Mucosa of rectum (tissue), 2 donors: Measurements from ENCODE around the gene PIGL.
"Not testable (repeated sequence)": the region's sequence is repeated elsewhere in the genome, so short reads cannot be mapped to it uniquely, and the experiment has no call there.

Experiments used
- H3K27ac ChIP-seq, 2 donors: one replicate each; pipeline ENCODE4 v1.7.0; 2013; ENCODE audit warnings: inconsistent platforms in 2 of 2, low read depth in 2 of 2, low read length in 2 of 2
- H3K27me3 ChIP-seq, 2 donors: one replicate each; pipeline ENCODE4 v1.7.0; 2013; ENCODE audit warnings: low read length in 2 of 2; ENCODE audit not compliant: control insufficient read depth in 2 of 2, insufficient read depth in 2 of 2
- H3K36me3 ChIP-seq, 2 donors: one replicate each; pipeline ENCODE4 v1.7.0; 2013; ENCODE audit warnings: low read length in 2 of 2; ENCODE audit not compliant: control insufficient read depth in 2 of 2, insufficient read depth in 2 of 2
- H3K4me1 ChIP-seq, 2 donors: one replicate each; pipeline ENCODE4 v1.7.0; 2013; ENCODE audit warnings: low read length in 2 of 2, mild to moderate bottlenecking in 1 of 2; ENCODE audit not compliant: control insufficient read depth in 2 of 2, insufficient read depth in 2 of 2
- H3K4me3 ChIP-seq, 2 donors: one replicate each; pipeline ENCODE4 v1.7.0; 2013; ENCODE audit warnings: low read length in 2 of 2
- H3K9ac ChIP-seq, 2 donors: one replicate each; pipeline ENCODE4 v1.7.0; 2013; ENCODE audit warnings: low read length in 2 of 2, low read depth in 1 of 2, mild to moderate bottlenecking in 1 of 2
- H3K9me3 ChIP-seq, 2 donors: one replicate each; pipeline ENCODE4 v1.7.0; 2013; ENCODE audit warnings: low read length in 2 of 2; ENCODE audit not compliant: control insufficient read depth in 2 of 2
- donor health status: healthy.
- donor health status: Normal muscosa, but diverticular disease.

The PIGL gene

DNA sequence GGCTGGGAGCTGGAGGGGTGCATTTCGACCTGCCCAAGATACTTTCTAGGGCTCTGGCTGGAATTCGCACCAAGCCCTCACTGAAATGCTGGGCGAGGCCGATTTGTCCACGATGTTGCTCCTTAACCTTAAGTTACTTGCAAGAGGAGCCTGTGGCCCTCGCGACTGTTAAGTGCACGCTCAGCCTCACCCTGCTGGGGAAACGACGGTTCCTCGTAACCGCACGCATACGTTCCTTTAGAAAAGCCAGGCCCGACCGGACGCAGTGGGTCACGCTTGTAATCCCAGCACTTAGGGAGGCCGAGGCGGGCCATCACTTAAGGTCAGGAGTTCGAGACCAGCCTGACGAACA, 1.1 kb upstream of the PIGL start:
- Histone ChIP-seq H3K4me1 (peaks cover 22 to 23% of the 10 kb centered on the region in 2 donors), H3K9me3 (no peaks in the 10 kb centered on the region), H3K27me3 (no peaks in the 10 kb centered on the region), H3K27ac (peak overlapping the region; percentile 98 to 99), H3K4me3 (peak overlapping the region; percentile 78 to 92), H3K36me3 (no peaks in the 10 kb centered on the region), H3K9ac (peak overlapping the region; percentile 84 to 98)

DNA sequence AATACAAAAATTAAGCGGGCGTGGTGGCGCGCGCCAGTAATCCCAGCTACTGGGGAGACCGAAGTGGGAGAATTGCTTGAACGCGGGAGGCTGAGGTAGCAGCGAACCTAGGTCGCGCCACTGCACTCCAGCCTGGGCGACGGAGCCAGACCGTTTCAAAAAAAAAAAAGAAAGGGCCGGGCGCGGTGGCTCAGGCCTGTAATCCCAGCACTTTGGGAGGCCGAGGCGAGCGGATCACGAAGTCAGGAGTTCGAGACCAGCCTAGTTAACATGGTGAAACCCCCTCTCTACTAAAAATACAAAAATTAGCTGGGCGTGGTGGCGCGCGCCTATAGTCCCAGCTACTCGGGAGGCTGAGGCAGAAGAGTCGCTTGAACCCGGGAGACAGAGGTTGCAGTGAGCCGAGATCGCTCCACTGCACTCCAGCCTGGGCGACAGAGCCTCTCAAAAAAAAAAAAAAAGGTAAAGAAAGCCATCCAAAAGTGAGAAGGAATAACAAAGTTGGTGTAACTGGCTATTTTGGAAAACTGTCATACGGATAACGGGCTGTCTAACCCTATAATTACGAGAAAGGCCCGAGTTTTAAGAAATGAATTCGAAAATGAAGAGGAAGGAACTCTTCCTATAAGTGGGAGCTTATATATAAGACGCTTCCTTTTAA, 539 bp upstream of the PIGL start:
- Histone ChIP-seq H3K9ac (peak overlapping the region; percentile 92 to 98), H3K4me1 (peaks cover 22 to 23% of the 10 kb centered on the region in 2 donors), H3K27ac (peak overlapping the region; percentile 98 to 99), H3K4me3 (peak overlapping the region; percentile 78 to 99)
- not testable (repeated sequence) for H3K36me3 ChIP-seq, H3K9me3 ChIP-seq, H3K27me3 ChIP-seq

DNA sequence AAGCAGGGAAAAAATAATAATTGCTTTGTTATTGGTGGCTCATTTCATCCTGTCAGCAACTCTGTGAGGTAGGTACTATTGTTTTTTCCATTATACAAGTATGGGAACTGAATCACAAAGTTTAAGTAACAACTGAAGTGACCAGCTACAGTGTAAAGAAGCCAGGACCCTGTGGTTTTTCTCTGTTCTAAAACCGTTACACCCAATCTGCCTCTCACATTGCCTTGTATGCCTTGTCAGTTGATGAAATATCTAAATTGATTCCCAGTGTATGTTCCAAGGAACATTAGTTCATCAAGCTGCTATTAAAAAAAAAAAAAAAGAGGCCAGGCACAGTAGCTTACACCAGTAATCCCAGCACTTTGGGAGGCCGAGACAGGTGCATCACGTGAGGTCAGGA, 5.4 kb downstream of the PIGL start:
- Histone ChIP-seq H3K27me3 (no peaks in the 10 kb centered on the region), H3K9ac (no peak overlapping the region), H3K9me3 (no peaks in the 10 kb centered on the region), H3K36me3 (no peaks in the 10 kb centered on the region), H3K4me1 (peaks cover 4 to 7% of the 10 kb centered on the region in 2 donors), H3K27ac (no peak overlapping the region), H3K4me3 (no peak overlapping the region)

DNA sequence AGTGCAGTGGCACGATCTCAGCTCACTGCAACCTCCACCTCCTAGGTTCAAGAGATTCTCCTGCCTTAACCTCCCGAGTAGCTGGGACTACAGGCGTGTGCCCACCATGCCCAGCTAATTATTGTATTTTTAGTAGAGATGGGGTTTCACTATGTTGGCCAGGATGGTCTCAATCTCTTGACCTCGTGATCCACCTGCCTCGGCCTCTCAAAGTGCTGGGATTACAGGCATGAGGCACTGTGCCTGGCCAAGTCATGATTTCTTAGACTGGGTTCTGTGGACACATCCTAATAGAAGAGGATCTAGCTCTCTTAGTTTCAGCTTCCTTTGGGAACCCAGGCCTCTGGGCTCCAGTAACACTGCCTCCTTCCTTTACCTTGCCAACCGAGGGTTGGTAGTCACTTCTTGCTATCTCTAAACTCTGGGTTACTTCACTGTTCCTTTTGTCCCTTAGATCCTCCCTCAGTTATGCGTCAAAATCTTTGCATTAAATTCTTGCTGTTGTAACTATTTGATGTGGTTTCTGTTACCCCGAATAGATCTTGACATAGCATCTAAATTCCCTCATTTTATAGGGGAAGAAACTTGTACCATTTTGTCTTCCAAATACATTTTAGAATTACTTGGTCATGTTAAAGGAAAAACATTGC, 13.0 kb downstream of the PIGL start:
- not testable (repeated sequence) for H3K4me3 ChIP-seq, H3K4me1 ChIP-seq, H3K27me3 ChIP-seq, H3K27ac ChIP-seq, H3K9me3 ChIP-seq, H3K9ac ChIP-seq, H3K36me3 ChIP-seq

DNA sequence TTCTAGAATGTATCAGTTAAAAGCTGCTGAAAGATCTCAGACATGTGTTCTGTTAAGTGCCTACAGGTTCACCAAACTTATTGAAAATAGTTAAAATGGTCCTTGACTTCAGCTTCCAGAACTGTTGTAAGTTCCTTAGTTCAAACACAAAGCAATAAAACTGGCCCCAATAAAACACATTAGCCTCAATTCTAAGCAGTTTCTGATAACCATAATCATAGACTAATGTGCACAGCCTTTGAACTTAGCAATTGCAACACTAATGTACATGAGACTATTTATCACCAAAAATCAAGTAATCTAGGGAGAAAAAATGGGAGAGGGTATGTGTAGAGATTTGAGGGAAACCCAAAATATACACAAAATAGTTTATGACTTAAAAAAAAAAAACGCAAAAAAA, 15.4 kb downstream of the PIGL start:
- Histone ChIP-seq H3K9me3 (no peaks in the 10 kb centered on the region), H3K4me3 (no peak overlapping the region), H3K9ac (no peak overlapping the region), H3K27ac (no peak overlapping the region), H3K4me1 (no peaks in the 10 kb centered on the region), H3K36me3 (peaks cover 2 to 3% of the 10 kb centered on the region in 2 donors), H3K27me3 (no peaks in the 10 kb centered on the region)

DNA sequence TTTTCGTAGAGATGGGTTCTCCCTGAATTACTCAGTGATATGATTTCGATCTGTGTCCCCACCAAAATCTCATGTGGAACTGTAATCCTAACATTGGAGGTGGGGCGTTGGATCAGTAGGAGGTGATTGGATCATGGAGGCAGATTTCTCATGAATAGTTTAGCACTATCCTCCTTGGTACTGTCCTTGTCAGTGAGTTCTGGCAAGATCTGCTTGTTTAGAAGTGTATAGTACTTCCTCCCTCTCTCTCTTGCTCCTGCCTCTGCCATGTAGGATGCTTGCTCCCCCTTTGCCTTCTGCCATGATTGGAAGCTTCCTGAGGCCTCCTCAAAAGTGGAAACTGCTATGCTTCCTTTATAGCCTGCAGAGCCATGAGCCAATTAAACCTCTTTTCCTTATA, 22.9 kb downstream of the PIGL start:
- Histone ChIP-seq H3K9ac (no peak overlapping the region), H3K27me3 (no peaks in the 10 kb centered on the region), H3K27ac (no peak overlapping the region), H3K36me3 (no peaks in the 10 kb centered on the region), H3K9me3 (no peaks in the 10 kb centered on the region), H3K4me1 (peaks cover 0 to 3% of the 10 kb centered on the region in 2 donors), H3K4me3 (no peak overlapping the region)

DNA sequence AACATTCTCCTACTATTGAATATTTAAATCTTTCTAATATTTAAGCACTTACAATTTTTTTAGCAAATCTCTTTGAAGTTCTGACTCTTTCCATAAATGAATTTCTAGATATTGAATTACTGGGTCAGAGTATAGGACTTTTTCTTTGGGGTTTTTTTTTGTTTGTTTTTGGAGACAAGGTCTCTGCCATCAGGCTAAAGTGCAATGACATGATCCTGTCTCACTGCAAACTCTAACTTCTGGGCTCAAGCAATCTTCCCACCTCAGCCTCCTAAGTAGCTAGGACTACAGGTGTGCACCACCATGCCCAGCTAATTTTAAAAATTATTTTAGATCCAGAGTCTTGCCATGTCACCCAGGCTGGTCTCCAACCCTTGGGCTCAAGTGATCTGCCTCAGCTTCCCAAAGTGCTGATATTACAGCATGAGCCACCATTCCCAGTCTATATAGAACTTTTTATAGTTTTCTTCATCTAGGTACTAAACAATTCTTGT, 24.9 kb downstream of the PIGL start:
- Histone ChIP-seq H3K36me3 (no peaks in the 10 kb centered on the region), H3K4me3 (no peak overlapping the region), H3K27me3 (no peaks in the 10 kb centered on the region), H3K9ac (no peak overlapping the region), H3K9me3 (no peaks in the 10 kb centered on the region), H3K4me1 (peaks cover 0 to 3% of the 10 kb centered on the region in 2 donors), H3K27ac (no peak overlapping the region)

DNA sequence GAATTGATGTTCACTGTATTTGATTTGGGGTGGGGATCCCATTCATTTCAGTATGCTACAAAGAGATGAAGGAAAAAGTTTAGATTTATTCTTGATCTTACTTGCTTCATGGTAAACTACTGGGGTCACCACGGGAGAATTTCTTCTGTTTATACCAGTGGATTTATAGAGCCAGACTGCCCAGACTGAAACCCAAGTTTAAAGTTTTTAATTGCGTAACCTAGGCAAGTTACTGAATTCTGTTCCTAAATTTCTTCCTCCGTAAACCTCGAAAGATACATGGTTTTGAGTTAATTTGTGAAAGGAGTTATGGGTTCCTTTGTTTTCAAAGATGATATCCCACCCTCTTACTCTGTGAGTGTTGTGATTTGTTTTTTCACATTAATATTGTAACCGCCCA, 26.4 kb downstream of the PIGL start:
- peaks cover 4 to 14% of the 10 kb centered on the region in 2 donors for H3K4me1 ChIP-seq
- no peak overlapping the region for H3K27ac ChIP-seq
- no peak overlapping the region for H3K9ac ChIP-seq

DNA sequence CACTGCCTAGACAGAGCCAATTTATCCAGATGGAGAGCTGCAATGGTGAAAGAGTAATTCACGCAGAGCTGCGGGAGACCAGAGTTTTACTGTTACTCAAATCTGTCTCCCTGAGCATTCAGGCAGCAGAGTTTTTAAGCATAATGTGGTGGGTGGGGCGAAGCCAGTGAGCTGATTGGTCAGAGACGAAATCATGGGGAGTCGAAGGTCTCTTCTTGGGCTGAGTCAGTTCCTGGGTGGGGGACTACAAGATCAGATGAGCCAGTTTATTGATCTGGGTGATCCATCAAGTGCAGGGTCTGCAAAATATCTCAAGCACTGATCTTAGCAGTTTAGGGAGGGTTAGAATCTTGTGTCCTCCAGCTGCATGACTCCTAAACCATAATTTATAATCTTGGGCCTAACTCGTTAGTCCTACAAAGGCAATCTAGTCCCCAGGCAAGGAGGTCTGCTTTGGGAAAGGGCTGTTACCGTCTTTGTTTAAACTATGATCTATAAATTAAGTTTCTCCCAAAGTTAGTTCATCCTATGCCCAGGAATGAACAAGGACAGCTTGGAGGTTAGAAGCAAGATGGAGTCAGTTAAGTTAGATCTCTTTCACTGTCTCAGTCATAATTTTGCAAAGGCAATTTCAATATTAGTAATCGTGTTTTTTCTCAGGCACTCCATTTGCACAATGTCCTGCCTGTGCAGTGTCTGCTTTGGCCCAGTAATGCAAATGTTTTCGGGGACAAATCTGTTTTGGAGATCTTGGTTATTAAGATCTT, 27.0 kb downstream of the PIGL start:
- no peak overlapping the region for H3K9ac ChIP-seq
- H3K4me3 ChIP-seq, result no peak overlapping the region
- no peaks in the 10 kb centered on the region for H3K27me3 ChIP-seq
- peaks cover 9 to 19% of the 10 kb centered on the region in 2 donors for H3K4me1 ChIP-seq
- H3K9me3 ChIP-seq, result no peaks in the 10 kb centered on the region
- no peak overlapping the region for H3K27ac ChIP-seq
- H3K36me3 ChIP-seq, result no peaks in the 10 kb centered on the region

More for the DNA sequence above, 26.4 kb downstream of the PIGL start:
- H3K4me3 ChIP-seq, result no peak overlapping the region
- H3K36me3 ChIP-seq, result no peaks in the 10 kb centered on the region
- H3K27me3 ChIP-seq, result no peaks in the 10 kb centered on the region
- H3K9me3 ChIP-seq, result no peaks in the 10 kb centered on the region

DNA sequence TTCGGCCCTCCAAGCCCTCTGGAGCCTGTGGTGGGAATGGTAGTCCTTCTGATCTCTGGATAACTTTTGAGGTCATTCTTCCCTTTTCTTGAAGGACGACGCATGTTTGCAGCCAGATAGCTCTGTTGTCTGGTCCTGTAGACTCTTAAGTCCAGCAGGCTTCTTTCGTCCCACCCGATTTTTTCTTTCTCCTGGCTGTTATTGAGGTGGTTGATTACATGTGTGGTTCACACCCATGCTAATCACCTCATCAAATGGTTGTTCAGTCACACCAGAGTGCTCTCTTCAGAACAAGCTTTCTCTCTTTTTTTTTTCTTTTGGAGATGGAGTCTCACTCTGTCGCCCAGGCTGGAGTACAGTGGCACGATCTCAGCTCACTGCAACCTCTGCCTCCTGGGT, 30.6 kb downstream of the PIGL start:
- Histone ChIP-seq H3K9me3 (no peaks in the 10 kb centered on the region), H3K9ac (peak overlapping the region; percentile 53 to 67), H3K27ac (peak overlapping the region; percentile 85 to 95), H3K27me3 (no peaks in the 10 kb centered on the region), H3K4me1 (peaks cover 9 to 24% of the 10 kb centered on the region in 2 donors), H3K36me3 (no peaks in the 10 kb centered on the region), H3K4me3 (peak overlapping the region; percentile 47 to 60)
